HepG2 (cell line): ENCODE results near the gene WSB2. TPM values are rescaled to one million over a fixed set of nuclear protein-coding genes. Genes with fewer than 3 reads are reported as not detected.

Source experiments
- BCL6 ChIP-seq: IDR thresholded peaks from 2 replicates; pipeline ENCODE4 v1.6.1; 2016; ENCODE audit warnings: missing genetic modification reagents, missing compliant biosample characterization
- CEBPG ChIP-seq: IDR thresholded peaks from 2 replicates; pipeline ENCODE4 v1.6.1; 2016
- CREBL2 ChIP-seq: sonication (generic); formaldehyde crosslinking; IDR thresholded peaks from 2 replicates; pipeline ENCODE4 v1.8.1; 2023; ENCODE audit warnings: missing genetic modification reagents, mild to moderate bottlenecking, borderline replicate concordance
- ELF4 ChIP-seq: sonication (generic); formaldehyde crosslinking; IDR thresholded peaks from 2 replicates; pipeline ENCODE4 v1.5.0; 2020; ENCODE audit warnings: missing genetic modification reagents, mild to moderate bottlenecking, moderate library complexity, borderline replicate concordance
- GLI4 ChIP-seq: sonication (generic); formaldehyde crosslinking; IDR thresholded peaks from 2 replicates; pipeline ENCODE4 v1.5.1; 2020; ENCODE audit warnings: missing genetic modification reagents, mild to moderate bottlenecking, moderate library complexity, borderline replicate concordance
- MYC ChIP-seq: sonication (generic); formaldehyde crosslinking; IDR thresholded peaks from 2 replicates; pipeline ENCODE4 v1.9.0; 2021; ENCODE audit warnings: missing genetic modification reagents, borderline replicate concordance
- POLR2G ChIP-seq: fragments of 200-400 bp; formaldehyde crosslinking; IDR thresholded peaks from 2 replicates; pipeline ENCODE4 v1.6.1; 2018; ENCODE audit warnings: mild to moderate bottlenecking, low read depth, low read length, moderate library complexity
- SIX1 ChIP-seq: sonication (generic); formaldehyde crosslinking; IDR thresholded peaks from 2 replicates; pipeline ENCODE4 v1.4.0; 2020; ENCODE audit warnings: missing genetic modification reagents, borderline replicate concordance
- SKI ChIP-seq: fragments of 450-650 bp; IDR thresholded peaks from one replicate; pipeline ENCODE4 v1.6.1; 2018; ENCODE audit warnings: mild to moderate bottlenecking; ENCODE audit not compliant: partially characterized antibody
- SSRP1 ChIP-seq: IDR thresholded peaks from 2 replicates; pipeline ENCODE4 v1.6.1; 2016; ENCODE audit warnings: control low read depth
- TARDBP ChIP-seq: sonication (generic); formaldehyde crosslinking; IDR thresholded peaks from 2 replicates; pipeline ENCODE4 v1.8.0; 2022; ENCODE audit warnings: mild to moderate bottlenecking, missing genetic modification reagents
- ZBTB33 ChIP-seq: sonication (generic); formaldehyde crosslinking; IDR thresholded peaks from 2 replicates; pipeline ENCODE4 v1.4.0; 2020; ENCODE audit warnings: missing genetic modification reagents
- ZFP82 ChIP-seq: sonication (generic); formaldehyde crosslinking; IDR thresholded peaks from 2 replicates; pipeline ENCODE4 v1.5.1; 2020; ENCODE audit warnings: mild to moderate bottlenecking, missing genetic modification reagents, borderline replicate concordance
- ZNF691 ChIP-seq: sonication (generic); formaldehyde crosslinking; IDR thresholded peaks from 2 replicates; pipeline ENCODE4 v1.4.0; 2020; ENCODE audit warnings: missing genetic modification reagents, low read depth, mild to moderate bottlenecking, borderline replicate concordance
- polyA plus RNA-seq, 8 experiments: library from polyadenylated mRNA; depleted of rRNA in 3 of 8; stranded (reverse) in 7 of 8; unstranded in 1 of 8; fragments of >200 nt; fragmentation: Illumina TruSeq in 4 of 8; extraction: Trizol in 4 of 8; gene quantifications; 2 replicates each; pipeline versions ENCODE4 v1.2.1 to v1.2.3, GENCODE V29; 2011 to 2016; ENCODE audit warnings: low read depth in 4 of 8, missing spikeins in 1 of 8, mixed read lengths in 1 of 8; ENCODE audit not compliant: insufficient read depth in 1 of 8
- total RNA-seq, 5 experiments: library from RNA; depleted of rRNA; stranded (reverse); fragments of >200 nt; fragmentation: Illumina TruSeq; extraction: Trizol; gene quantifications; 2 replicates each; pipeline ENCODE4 v1.2.3, GENCODE V29; 2016; ENCODE audit warnings: low read depth in 1 of 5
- TF ChIP-seq, protein P1 (sequence below): sonication (generic); formaldehyde crosslinking; IDR thresholded peaks from 2 replicates; pipeline ENCODE4 v1.4.0; 2020; ENCODE audit warnings: missing genetic modification reagents
- TF ChIP-seq, protein P2 (sequence below): IDR thresholded peaks from 2 replicates; pipeline ENCODE4 v1.6.1; 2016
- TF ChIP-seq, protein P3 (sequence below): sonication (generic); formaldehyde crosslinking; IDR thresholded peaks from 2 replicates; pipeline ENCODE4 v1.5.1; 2020; ENCODE audit warnings: mild to moderate bottlenecking, missing genetic modification reagents, borderline replicate concordance

Gene WSB2
- total and polyA plus RNA-seq, 2 of the 13 experiments (the other 11 are each of a cell fraction or from before 2014, with no cell fraction given), result 31.0 to 82.8 TPM

DNA sequence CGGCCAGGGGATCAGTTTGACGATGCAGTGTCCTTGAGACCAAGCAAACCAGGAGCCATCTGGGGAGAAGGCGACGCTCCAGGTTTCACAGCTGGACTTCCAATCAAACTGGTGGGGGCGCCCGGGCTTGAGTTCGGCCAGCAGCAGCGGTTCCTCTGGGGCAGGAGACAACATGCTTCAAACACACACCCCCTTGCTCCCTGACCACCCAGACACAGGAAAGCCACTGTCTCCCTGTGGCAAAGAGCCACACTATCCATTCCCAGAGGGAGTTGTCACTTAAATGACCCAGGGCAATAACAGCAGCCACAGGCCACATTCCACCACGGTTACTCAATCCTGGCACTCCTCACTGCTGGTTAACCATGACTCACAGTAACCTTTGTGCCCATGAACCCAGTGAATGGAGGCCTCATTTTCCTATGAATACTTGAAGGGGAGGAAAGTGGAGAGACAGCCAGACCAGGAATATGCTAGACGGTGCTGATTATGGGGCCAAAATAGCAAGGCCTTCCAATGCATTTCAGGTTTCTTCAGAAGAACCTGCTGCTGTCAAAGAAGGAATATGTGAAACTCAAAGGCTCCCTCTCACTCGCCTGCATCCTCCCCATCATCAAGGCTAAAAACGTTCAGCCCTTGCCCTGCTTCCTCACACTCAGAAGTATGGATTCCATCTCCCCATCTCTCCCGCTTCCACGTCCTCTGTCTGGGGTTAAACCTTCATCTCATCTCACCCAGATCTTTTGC is 8.5 kb downstream of the WSB2 start (continued):
- no peak for TF ChIP-seq CREBL2 (CRISPR knock-in tag)
- TF ChIP-seq, protein P1, sequence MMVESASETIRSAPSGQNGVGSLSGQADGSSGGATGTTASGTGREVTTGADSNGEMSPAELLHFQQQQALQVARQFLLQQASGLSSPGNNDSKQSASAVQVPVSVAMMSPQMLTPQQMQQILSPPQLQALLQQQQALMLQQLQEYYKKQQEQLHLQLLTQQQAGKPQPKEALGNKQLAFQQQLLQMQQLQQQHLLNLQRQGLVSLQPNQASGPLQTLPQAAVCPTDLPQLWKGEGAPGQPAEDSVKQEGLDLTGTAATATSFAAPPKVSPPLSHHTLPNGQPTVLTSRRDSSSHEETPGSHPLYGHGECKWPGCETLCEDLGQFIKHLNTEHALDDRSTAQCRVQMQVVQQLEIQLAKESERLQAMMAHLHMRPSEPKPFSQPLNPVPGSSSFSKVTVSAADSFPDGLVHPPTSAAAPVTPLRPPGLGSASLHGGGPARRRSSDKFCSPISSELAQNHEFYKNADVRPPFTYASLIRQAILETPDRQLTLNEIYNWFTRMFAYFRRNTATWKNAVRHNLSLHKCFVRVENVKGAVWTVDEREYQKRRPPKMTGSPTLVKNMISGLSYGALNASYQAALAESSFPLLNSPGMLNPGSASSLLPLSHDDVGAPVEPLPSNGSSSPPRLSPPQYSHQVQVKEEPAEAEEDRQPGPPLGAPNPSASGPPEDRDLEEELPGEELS (CRISPR knock-in tag), result peak; percentile 87
- TF ChIP-seq GLI4 (CRISPR knock-in tag), result 0 out of 2 replicates have a peak, but pooled peaks have one; percentile 48
- TF ChIP-seq SIX1 (CRISPR knock-in tag), result peak; percentile 70; the same call in 1 of the 2 replicates
- 0 out of 2 replicates have a peak, but pooled peaks have one; percentile 56 for TF ChIP-seq ELF4 (CRISPR knock-in tag)
- peak; percentile 84 for TF ChIP-seq ZBTB33 (CRISPR knock-in tag)
- peak; percentile 98 for TF ChIP-seq CEBPG
- TF ChIP-seq, protein P2, sequence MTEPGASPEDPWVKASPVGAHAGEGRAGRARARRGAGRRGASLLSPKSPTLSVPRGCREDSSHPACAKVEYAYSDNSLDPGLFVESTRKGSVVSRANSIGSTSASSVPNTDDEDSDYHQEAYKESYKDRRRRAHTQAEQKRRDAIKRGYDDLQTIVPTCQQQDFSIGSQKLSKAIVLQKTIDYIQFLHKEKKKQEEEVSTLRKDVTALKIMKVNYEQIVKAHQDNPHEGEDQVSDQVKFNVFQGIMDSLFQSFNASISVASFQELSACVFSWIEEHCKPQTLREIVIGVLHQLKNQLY (CRISPR knock-in tag), result peak; percentile 87
- peak; percentile 73 for TF ChIP-seq POLR2G
- TF ChIP-seq ZFP82 (CRISPR knock-in tag), result no peak
- TF ChIP-seq, protein P3, sequence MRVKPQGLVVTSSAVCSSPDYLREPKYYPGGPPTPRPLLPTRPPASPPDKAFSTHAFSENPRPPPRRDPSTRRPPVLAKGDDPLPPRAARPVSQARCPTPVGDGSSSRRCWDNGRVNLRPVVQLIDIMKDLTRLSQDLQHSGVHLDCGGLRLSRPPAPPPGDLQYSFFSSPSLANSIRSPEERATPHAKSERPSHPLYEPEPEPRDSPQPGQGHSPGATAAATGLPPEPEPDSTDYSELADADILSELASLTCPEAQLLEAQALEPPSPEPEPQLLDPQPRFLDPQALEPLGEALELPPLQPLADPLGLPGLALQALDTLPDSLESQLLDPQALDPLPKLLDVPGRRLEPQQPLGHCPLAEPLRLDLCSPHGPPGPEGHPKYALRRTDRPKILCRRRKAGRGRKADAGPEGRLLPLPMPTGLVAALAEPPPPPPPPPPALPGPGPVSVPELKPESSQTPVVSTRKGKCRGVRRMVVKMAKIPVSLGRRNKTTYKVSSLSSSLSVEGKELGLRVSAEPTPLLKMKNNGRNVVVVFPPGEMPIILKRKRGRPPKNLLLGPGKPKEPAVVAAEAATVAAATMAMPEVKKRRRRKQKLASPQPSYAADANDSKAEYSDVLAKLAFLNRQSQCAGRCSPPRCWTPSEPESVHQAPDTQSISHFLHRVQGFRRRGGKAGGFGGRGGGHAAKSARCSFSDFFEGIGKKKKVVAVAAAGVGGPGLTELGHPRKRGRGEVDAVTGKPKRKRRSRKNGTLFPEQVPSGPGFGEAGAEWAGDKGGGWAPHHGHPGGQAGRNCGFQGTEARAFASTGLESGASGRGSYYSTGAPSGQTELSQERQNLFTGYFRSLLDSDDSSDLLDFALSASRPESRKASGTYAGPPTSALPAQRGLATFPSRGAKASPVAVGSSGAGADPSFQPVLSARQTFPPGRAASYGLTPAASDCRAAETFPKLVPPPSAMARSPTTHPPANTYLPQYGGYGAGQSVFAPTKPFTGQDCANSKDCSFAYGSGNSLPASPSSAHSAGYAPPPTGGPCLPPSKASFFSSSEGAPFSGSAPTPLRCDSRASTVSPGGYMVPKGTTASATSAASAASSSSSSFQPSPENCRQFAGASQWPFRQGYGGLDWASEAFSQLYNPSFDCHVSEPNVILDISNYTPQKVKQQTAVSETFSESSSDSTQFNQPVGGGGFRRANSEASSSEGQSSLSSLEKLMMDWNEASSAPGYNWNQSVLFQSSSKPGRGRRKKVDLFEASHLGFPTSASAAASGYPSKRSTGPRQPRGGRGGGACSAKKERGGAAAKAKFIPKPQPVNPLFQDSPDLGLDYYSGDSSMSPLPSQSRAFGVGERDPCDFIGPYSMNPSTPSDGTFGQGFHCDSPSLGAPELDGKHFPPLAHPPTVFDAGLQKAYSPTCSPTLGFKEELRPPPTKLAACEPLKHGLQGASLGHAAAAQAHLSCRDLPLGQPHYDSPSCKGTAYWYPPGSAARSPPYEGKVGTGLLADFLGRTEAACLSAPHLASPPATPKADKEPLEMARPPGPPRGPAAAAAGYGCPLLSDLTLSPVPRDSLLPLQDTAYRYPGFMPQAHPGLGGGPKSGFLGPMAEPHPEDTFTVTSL (CRISPR knock-in tag), result peak; percentile 90
- peak; percentile 98 for TF ChIP-seq SKI
- peak; percentile 97 for TF ChIP-seq TARDBP
- peak; percentile 95 for TF ChIP-seq ZNF691 (CRISPR knock-in tag)
- TF ChIP-seq SSRP1 (CRISPR knock-in tag), result peak; percentile 73; the same call in 1 of the 2 replicates
- peak; percentile 73; the same call in 1 of the 2 replicates for TF ChIP-seq MYC (CRISPR knock-in tag)
- TF ChIP-seq BCL6 (CRISPR knock-in tag), result peak; percentile 97
